Activated CD8-positive, alpha-beta memory T cell treated with anti-CD3 and anti-CD28 coated beads, Interleukin-2, amount 50 U/mL, for 4 hours (primary cell): ENCODE measurements around the gene MLXIP.
A peak's percentile ranks its signal among the peaks of the same experiment; 100 is the strongest.
"Not testable (repeated sequence)": the region's sequence is repeated elsewhere in the genome, so short reads cannot be mapped to it uniquely, and the experiment has no call there.

Source experiments
- DNase-seq: peaks from one replicate; pipeline ENCODE4 v3.0.0-alpha.2; 2020

Gene MLXIP

GRCh38 chr12:122097927-122098756 lies 19.6 kb downstream of the MLXIP start:
- DNase-seq = no peak

DNA sequence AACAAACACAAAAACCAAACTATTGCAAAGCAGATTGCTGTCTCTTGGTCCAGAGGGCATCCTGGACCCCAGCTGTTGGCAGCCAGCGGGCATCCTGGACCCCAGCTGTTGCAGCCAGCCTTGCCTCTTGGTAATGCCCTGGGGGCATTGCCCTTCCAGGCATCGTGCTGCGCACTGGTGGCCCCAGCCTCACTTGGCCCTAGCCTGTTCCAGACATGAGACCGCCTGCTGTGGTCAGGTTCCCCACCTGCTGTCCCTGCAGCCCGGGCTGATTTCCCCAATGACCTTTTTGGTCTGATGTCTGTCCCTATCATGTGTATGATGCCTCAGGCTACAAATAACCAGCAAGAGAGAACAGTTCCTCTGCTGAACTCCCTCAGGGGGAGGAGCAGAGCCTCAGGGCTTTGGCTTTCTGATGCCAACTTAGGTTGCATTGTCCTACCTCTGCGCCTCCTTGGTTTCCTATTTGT lies 20.8 kb downstream of the MLXIP start:
- DNase-seq = no peak

- no peak for DNase-seq
Observed at GRCh38 chr12:122099856-122100255, 21.3 kb downstream of the MLXIP start.

DNA sequence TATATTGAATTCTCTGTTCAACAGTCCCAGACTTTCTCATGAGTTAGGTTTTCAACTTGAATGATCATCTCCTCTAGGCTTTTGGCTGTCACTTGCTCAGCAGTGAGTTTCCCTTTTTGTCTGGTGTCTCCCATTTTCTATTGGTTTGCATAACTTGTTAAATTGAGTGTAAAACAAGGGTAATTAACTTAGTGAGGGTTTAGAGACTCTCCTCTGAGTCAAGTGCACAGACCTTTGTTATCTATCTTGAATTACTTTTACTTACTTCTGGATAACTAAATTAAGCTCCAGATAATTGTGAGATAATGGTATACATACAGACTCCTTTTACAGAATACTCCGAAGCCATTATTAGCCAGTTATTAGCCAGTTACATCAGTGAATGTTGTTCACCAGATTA lies 22.0 kb downstream of the MLXIP start:
- DNase-seq = no peak

DNA sequence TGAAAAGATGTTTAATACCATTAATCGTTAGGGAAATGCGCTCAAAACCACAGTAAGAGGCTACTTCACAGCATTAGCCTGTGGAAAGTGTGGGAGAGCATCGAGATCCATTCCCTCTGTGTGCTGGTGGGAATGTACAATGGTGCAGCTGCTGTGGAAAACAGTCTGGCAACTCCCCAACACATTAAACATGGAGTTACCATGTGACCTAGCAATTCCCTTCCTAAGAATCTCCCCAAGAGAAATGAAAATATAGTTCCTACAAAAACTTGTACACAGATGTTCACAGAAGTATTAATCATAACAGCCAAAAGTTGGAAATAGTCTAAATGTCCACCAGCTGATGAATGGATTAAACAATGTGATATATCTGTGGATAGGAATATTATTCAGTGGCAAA lies 23.8 kb downstream of the MLXIP start:
- DNase-seq = no peak

GRCh38 chr12:122104844-122105243 lies 26.3 kb downstream of the MLXIP start:
- no peak for DNase-seq

DNA sequence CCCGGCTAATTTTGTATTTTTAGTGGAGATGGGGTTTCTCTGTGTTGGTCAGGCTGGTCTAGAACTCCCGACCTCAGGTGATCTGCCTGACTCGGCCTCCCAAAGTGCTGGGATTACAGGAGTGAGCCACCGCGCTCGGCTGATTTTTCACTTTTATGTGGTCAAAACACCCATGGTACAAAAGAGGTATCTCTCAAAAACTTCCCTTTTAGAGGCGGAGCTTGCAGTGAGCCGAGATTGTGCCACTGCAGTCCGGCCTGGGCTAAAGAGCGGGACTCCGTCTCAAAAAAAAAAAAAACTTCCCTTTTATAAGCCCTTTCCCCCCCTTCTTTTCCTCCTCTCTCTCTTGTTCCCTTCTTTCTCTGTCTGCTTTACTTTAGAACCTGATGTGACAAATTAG lies 26.9 kb downstream of the MLXIP start:
- not testable (repeated sequence) for DNase-seq

GRCh38 chr12:122106843-122107242 lies 28.3 kb downstream of the MLXIP start:
- DNase-seq = no peak

DNA sequence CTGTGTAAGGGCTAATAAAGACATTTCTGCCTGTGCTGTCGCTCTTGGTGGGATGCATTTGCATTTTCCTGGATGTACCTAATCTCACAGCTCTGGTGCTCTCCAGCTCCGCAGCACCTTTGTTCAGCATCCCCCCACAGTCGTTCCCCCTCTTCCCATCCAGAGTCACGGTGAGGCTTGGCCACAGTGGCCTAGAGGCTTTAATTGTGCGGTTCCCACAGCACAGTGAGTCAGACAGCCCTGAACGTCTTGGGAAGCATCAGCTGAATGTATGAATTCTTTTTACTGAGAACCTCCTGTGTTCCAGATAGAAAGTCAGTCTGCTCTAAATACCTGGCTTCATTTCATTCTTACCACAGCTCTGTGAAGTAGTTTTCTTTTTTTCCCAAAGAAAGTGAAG lies 28.7 kb downstream of the MLXIP start:
- no peak for DNase-seq

DNA sequence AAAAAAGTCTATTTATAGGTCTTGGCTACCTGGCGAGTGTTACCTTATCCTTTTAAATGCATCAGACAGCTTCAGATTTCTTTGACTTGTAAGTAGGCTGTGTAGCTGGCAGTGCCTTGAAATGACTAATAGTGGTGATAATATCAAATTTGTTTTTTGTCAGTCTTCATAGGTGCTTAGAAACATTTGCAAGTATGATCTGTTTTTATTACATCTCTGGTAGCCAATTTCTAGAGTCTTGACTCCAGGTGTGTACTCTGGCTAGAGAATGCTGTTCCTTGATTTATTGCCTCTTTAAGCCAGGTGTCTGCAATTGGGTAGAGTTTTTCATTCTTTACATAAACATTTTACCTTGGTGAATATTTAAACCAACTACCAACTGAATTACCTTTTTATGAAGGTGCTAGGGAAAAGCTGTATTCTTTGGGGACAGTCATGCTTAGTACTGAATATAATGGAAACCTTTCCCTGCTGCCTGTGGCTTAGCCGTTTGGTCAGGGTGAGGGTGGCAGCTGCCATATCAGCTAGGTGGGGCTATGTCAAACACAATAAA lies 32.6 kb downstream of the MLXIP start:
- DNase-seq = no peak

- no peak for DNase-seq
Observed at GRCh38 chr12:122116707-122117535, 38.4 kb downstream of the MLXIP start.

DNA sequence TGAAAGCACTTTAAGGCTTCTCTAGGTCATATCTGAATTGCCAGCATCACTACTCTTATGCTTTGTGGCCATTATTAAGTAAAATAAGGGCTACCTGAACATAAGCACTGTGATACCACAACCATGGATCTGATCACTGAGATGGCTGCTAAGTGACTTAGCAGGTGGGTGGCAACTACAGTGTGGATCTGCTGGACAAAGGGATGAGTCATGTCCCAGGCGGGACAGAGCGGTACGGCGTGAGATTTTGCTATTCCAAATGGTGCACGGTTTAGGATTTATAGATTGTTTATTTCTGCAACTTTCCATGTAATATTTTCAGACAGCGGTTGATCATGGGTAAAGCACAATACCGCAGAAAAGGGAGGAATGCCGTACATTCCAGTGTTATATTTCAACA lies 39.4 kb downstream of the MLXIP start:
- DNase-seq = no peak

- DNase-seq = not testable (repeated sequence)
Observed at GRCh38 chr12:122121341-122121740, 42.8 kb downstream of the MLXIP start.

GRCh38 chr12:122121745-122122144 lies 43.2 kb downstream of the MLXIP start:
- DNase-seq = no peak

DNA sequence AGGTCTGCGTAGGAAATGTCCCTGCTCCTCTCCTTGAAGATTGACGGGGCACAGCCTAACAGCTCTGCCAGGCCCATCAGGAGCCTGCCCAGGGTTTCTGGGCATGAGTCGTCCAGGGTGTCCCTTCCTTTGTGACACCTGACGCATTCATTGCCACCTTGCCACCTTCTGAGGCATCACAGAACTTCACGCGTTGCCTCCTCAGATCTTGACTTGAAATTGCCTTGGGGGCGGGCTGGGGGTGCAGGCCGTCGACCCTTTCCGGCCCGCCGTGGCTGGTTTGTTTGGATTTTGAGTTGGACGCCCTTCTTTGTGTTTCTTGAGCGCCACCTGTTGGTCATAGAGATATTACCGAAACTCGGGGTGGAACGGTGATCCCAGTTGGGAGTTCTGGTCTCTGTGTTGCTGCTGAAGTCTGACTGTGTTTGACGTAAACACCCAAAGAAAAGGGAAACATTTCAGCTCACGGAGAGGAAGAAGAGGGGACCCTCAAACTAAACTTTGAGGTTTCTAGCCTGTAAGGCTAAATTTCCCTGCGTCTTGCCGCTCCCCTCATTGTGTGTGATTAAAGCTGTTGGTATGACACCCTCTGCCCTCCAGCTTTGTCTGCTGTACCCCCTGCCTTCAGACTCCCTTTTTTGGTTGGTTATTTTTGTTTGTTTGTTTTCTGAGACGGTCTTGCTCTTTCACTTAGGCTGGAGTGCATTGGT lies 44.6 kb downstream of the MLXIP start:
- DNase-seq = peak; percentile 71

- DNase-seq = no peak
Observed at GRCh38 chr12:122123761-122124145, 45.2 kb downstream of the MLXIP start.

- no peak for DNase-seq
Observed at GRCh38 chr12:122124370-122124769, 45.8 kb downstream of the MLXIP start.

DNA sequence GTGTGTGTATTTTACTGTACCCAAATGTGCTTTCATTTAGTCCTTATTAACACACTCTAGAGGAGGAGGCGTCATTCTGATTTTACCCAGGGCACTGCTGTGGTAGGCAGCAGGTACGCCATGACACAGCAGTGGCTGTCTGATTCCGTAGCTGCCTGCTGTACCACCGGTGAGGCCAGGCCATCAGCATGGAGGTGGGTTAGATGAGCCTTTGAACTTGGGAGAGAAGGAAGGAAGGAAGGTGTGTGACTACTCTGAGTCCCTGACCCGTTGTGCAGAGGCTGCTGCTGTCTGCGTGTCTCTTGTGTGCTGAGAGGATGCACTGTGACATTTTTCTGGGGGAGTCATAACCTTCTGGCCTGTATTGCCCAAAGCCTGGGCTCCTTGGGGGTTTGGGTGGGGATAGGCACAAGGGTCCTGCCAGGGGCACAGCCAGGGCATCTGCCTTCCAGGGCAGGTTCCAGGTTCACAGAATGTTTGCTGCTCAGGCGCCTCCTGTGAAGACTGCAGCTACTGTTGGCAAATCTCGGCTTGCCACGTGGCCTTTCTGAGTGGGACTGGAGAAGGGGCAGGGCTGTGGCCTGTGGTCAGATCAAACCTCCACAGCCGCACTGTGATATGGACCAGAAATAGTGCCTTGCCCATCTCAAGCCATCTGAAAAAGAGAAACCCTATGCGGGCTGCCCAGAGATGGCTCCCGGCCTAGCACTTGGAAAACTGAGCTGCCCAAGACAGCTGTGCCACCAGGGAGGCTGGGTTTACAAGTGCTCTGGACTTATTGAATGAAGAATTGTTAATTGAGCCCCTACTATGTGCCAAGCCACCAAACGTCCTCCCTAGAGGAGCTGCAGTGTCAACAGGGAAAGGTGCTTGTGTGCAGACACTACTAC lies 47.1 kb downstream of the MLXIP start:
- no peak for DNase-seq

GRCh38 chr12:122126342-122126635 lies 47.7 kb downstream of the MLXIP start:
- DNase-seq = no peak

- DNase-seq = no peak
Observed at GRCh38 chr12:122126713-122127597, 48.4 kb downstream of the MLXIP start.

- no peak for DNase-seq
Observed at GRCh38 chr12:122127839-122128238, 49.3 kb downstream of the MLXIP start.
